BJ (cell line): ENCODE results near the gene P3H2. TPM values are rescaled to one million over a fixed set of nuclear protein-coding genes. Genes with fewer than 3 reads are reported as not detected.
"Not testable (repeated sequence)": the region's sequence is repeated elsewhere in the genome, so short reads cannot be mapped to it uniquely, and the experiment has no call there.

ENCODE experiments used
- CTCF ChIA-PET: fragments of 350-600 bp; formaldehyde crosslinking; extraction: SDS; loops from one replicate; lab custom pipeline; 2021; ENCODE audit warnings: antibody characterized with exemption, inconsistent platforms; lab: Yijun Ruan, JAX
- POLR2A ChIA-PET: fragments of 300-600 bp; sonication (Branson Sonifier 250); formaldehyde crosslinking; extraction: SDS; loops from one replicate; lab custom pipeline; 2021; ENCODE audit warnings: antibody characterized with exemption; lab: Charles Lee
- DNase-seq: peaks from one replicate; pipeline ENCODE4 v3.0.0-alpha.2; 2011; ENCODE audit warnings: low read depth
- H3K27me3 ChIP-seq: 2 replicates; pipeline ENCODE4 v1.6.0; 2011; ENCODE audit warnings: low read length; ENCODE audit not compliant: control insufficient read depth, insufficient read depth
- H3K36me3 ChIP-seq: 2 replicates; pipeline ENCODE4 v1.5.1; 2011; ENCODE audit warnings: low read length; ENCODE audit not compliant: control insufficient read depth, insufficient read depth
- H3K4me3 ChIP-seq: 2 replicates; pipeline ENCODE4 v1.5.1; 2011; ENCODE audit warnings: low read depth, mild to moderate bottlenecking, control low read depth, low read length
- CTCF ChIP-seq: IDR thresholded peaks from 2 replicates; pipeline ENCODE4 v1.5.1; 2011; ENCODE audit warnings: low read depth, mild to moderate bottlenecking, control low read depth, inconsistent platforms, low read length, moderate library complexity; ENCODE audit not compliant: insufficient read depth
- polyA plus RNA-seq: library from polyadenylated mRNA; depleted of rRNA; stranded (reverse); fragments of >200 nt; gene quantifications from 2 replicates; pipeline ENCODE4 v1.2.3, GENCODE V29; 2011

P3H2 gene
- polyA plus RNA-seq, 1 experiment, result 13.5 TPM

GRCh38 chr3:190074817-190075216, 45.9 kb downstream of the P3H2 start:
- CTCF ChIA-PET, result no interaction called here
- H3K27me3 ChIP-seq, result no peaks in the 10 kb centered on the region
- H3K4me3 ChIP-seq, result no peak overlapping the region
- no peak for TF ChIP-seq CTCF
- POLR2A ChIA-PET, result no interaction called here
- DNase-seq, result no peak
- no peaks in the 10 kb centered on the region for H3K36me3 ChIP-seq

- Histone ChIP-seq H3K36me3 (no peaks in the 10 kb centered on the region), H3K27me3 (no peaks in the 10 kb centered on the region), H3K4me3 (no peak overlapping the region)
- ChIA-PET CTCF (interaction anchor here (1.6 kb wide), 1 partner anchor 11 kb away, joined by 3 read pairs; no protein-coding TSS in a partner anchor), POLR2A (no interaction called here)
- no peak for TF ChIP-seq CTCF
- DNase-seq, result no peak
Observed at GRCh38 chr3:190073264-190074008, 47.3 kb downstream of the P3H2 start.

GRCh38 chr3:190072856-190073255, 47.8 kb downstream of the P3H2 start:
- no peak for DNase-seq
- Histone ChIP-seq H3K36me3 (no peaks in the 10 kb centered on the region), H3K27me3 (no peaks in the 10 kb centered on the region), H3K4me3 (no peak overlapping the region)
- CTCF ChIA-PET, result interaction anchor here (1.6 kb wide), 1 partner anchor 11 kb away, joined by 3 read pairs; no protein-coding TSS in a partner anchor
- POLR2A ChIA-PET, result no interaction called here
- TF ChIP-seq CTCF, result no peak

- CTCF ChIA-PET, result interaction anchor here (1.6 kb wide), 1 partner anchor 10 kb away, joined by 3 read pairs; no protein-coding TSS in a partner anchor
- H3K27me3 ChIP-seq, H3K36me3 ChIP-seq, POLR2A ChIA-PET, DNase-seq, H3K4me3 ChIP-seq: not testable (repeated sequence)
Observed at GRCh38 chr3:190071921-190072320, 48.8 kb downstream of the P3H2 start.

GRCh38 chr3:190070622-190071347, 49.9 kb downstream of the P3H2 start:
- no peak for TF ChIP-seq CTCF
- no peak for DNase-seq
- H3K27me3 ChIP-seq, result no peaks in the 10 kb centered on the region
- ChIA-PET POLR2A (no interaction called here), CTCF (no interaction called here)
- no peaks in the 10 kb centered on the region for H3K36me3 ChIP-seq
- no peak overlapping the region for H3K4me3 ChIP-seq
